ENCODE results near the gene ADAM17. TPM values are rescaled to one million over a fixed set of nuclear protein-coding genes. Genes with fewer than 3 reads are reported as not detected.

The ADAM17 gene
- polyA plus RNA-seq, 6 donors from 2014 or later, result 9.1 to 23.8 (median 21.3) TPM

DNA sequence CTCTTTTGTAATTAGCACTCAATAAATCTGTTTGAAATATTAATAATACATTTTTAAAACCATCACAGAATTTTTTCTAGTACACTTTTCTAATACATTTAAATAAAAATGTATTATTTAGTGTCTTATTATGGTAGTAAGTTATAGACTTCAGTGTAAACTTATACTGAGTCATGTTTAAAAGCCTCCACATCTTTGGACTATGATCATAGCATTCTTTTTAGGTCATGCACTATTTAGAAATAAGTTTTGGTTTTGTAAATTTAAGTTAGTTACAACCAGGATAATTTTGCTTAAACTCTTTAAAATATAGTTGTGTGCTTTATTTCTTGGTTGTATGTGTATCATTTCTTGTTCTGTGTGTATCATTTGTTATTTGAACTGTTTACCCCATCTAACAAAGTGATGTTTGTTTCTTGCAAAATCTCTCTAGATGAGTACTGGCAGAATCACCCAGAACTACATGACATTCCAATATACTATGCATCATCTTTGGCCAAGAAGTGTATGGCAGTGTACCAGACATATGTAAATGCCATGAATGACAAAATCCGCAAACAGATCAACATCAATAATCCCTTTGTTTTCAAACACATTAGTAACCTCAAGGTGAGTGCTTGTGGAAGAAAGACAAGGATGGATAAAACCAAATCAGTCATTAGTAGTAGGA, 115.4 kb downstream of the ADAM17 start:
- no peak overlapping the region for H3K27ac Mint-ChIP-seq
- H3K36me3 Mint-ChIP-seq, result peaks cover 21 to 43% of the 10 kb centered on the region in 2 donors
- H3K9me3 Mint-ChIP-seq, result no peaks in the 10 kb centered on the region
- H3K4me3 Mint-ChIP-seq, result no peak overlapping the region
- DNase-seq (no peak), ATAC-seq (ENCODE audit: low read depth in 2 of 2) (no peak)
- H3K27me3 Mint-ChIP-seq, result no peaks in the 10 kb centered on the region
- no peaks in the 10 kb centered on the region for H3K4me1 Mint-ChIP-seq

DNA sequence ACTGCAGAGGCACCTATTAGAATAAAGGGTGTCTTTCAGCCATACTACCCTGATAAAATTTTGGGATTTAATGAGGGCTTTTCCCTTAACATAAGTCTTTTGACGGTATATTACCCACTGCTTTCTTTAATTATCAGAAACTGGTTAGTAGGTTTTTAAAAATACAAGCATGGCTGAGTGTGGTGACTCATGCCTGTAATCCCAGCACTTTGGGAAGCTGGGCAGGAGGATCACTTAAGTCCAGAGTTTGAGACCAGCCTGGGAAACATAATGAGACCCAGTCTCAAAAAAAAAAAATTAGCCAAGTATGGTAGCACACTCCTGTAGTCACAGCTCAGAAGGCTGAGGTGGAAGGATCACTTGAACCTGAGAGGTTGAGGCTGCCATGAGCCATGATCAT, 116.1 kb downstream of the ADAM17 start:
- Mint-ChIP-seq H3K4me3 (no peak overlapping the region), H3K27me3 (no peaks in the 10 kb centered on the region), H3K27ac (peak overlapping the region in 1 of 6 donors; percentile 26), H3K9me3 (no peaks in the 10 kb centered on the region), H3K36me3 (peaks cover 16 to 40% of the 10 kb centered on the region in 2 donors), H3K4me1 (no peaks in the 10 kb centered on the region)
- DNase-seq, result no peak
- no peak for ATAC-seq (ENCODE audit: low read depth in 2 of 2)

Other genes starting within 250 kb of the ADAM17 start
- gene ITGB1BP1, start 132.3 kb downstream of the ADAM17 start, polyA plus RNA-seq (ENCODE audit: low read depth in 6 of 6), result 100 to 1,000 TPM in 5 of 6 donors, 10 to 100 TPM in 1; 83.6 to 159 (median 110) TPM
- 10 to 100 TPM; 13.3 to 34.9 (median 29.0) TPM for gene CPSF3, start 132.2 kb downstream of the ADAM17 start, polyA plus RNA-seq (ENCODE audit: low read depth in 6 of 6)
- 10 to 100 TPM; 63.9 to 87.9 (median 73.0) TPM for gene IAH1, start 81.3 kb downstream of the ADAM17 start, polyA plus RNA-seq (ENCODE audit: low read depth in 6 of 6)
- 100 to 1,000 TPM; 282 to 457 (median 344) TPM for gene YWHAQ, start 75.2 kb upstream of the ADAM17 start, polyA plus RNA-seq (ENCODE audit: low read depth in 6 of 6)

All from naive B cell (primary cell).